Lung (tissue), 12 donors: ENCODE results near the gene DSTN. TPM values are rescaled to one million over a fixed set of nuclear protein-coding genes. Genes with fewer than 3 reads are reported as not detected.
A peak's percentile ranks its signal among the peaks of the same experiment; 100 is the strongest.

Source experiments
- ATAC-seq: fragments of 200-7000 bp; cut with Tn5 transposase; one replicate; pipeline ENCODE4 v1.9.1; 2020; ENCODE audit warnings: moderate number of reproducible peaks; ENCODE audit not compliant: insufficient read depth, low FRiP score
- DNase-seq, 3 donors: peaks; one replicate each; pipeline ENCODE4 v3.0.0-alpha.2; 2013 to 2017
- H3K27ac ChIP-seq, 2 donors: one replicate each; pipeline ENCODE4 v1.5.1; 2013; ENCODE audit warnings: mild to moderate bottlenecking in 2 of 2, moderate library complexity in 2 of 2, control low read depth in 1 of 2, inconsistent platforms in 1 of 2, low read depth in 1 of 2, low read length in 1 of 2
- H3K27me3 ChIP-seq, 3 donors: one replicate each; pipeline ENCODE4 v1.5.1; 2013; ENCODE audit warnings: low read length in 2 of 3; ENCODE audit not compliant: control insufficient read depth in 3 of 3, insufficient read depth in 3 of 3
- H3K36me3 ChIP-seq, 4 donors: one replicate each; pipeline ENCODE4 v1.5.1; 2013; ENCODE audit warnings: low read length in 4 of 4, mild to moderate bottlenecking in 1 of 4, moderate library complexity in 1 of 4; ENCODE audit not compliant: control insufficient read depth in 4 of 4, insufficient read depth in 4 of 4
- H3K4me1 ChIP-seq, 5 donors: one replicate each; pipeline ENCODE4 v1.5.1; 2013; ENCODE audit warnings: low read length in 5 of 5, mild to moderate bottlenecking in 2 of 5, moderate library complexity in 1 of 5; ENCODE audit not compliant: control insufficient read depth in 5 of 5, insufficient read depth in 5 of 5
- H3K4me3 ChIP-seq: one replicate; pipeline ENCODE4 v1.5.1; 2013; ENCODE audit warnings: mild to moderate bottlenecking, control low read depth, moderate library complexity
- H3K9ac ChIP-seq, 2 donors: one replicate each; pipeline ENCODE4 v1.5.1; 2013; ENCODE audit warnings: low read length in 2 of 2, control low read depth in 1 of 2; ENCODE audit not compliant: insufficient read depth in 1 of 2
- H3K9me3 ChIP-seq, 4 donors: one replicate each; pipeline ENCODE4 v1.5.1; 2013; ENCODE audit warnings: low read length in 3 of 4, mild to moderate bottlenecking in 1 of 4, moderate library complexity in 1 of 4; ENCODE audit not compliant: control insufficient read depth in 4 of 4, insufficient read depth in 3 of 4
- WGBS, 2 donors: extraction: QIAGEN DNeasy Blood & Tissue Kit; methylation state at CpG; one replicate each; pipeline ENCODE4 v1.1.7; 2013; 5-methylcytosine and 5-hydroxymethylcytosine counted together
- polyA plus RNA-seq, 2 donors: library from polyadenylated mRNA; stranded (reverse); fragments of 200-250 nt; gene quantifications; one replicate each; pipeline ENCODE4 v1.2.1, GENCODE V29; 2013
- total RNA-seq, 2 donors: library from RNA; depleted of rRNA in 1 of 2; stranded (reverse); fragments of >200 nt in 1 of 2; gene quantifications; one replicate each; pipeline ENCODE4 v1.2.1, GENCODE V29; 2014 to 2021
- TF ChIP-seq, protein P1 (sequence below): IDR thresholded peaks from 2 replicates; pipeline ENCODE4 v1.5.1; 2012; ENCODE audit warnings: mild to moderate bottlenecking; ENCODE audit errors: control extremely low read depth, extremely low read depth
- donor health status: control.
- donor health status: control.
- donor health status: Bipolar disorder and iron deficiency.
- donor health status: healthy.
- donor health status: DM: yes; HTN: yes; CAD: no.

DSTN gene
- total and polyA plus RNA-seq, 4 donors: 313 to 532 (median 380) TPM

- Histone ChIP-seq H3K27ac (no peak overlapping the region), H3K4me3 (no peak overlapping the region), H3K4me1 (peaks cover 0 to 36% (median 9%) of the 10 kb centered on the region in 5 donors), H3K9ac (no peak overlapping the region), H3K27me3 (no peaks in the 10 kb centered on the region), H3K36me3 (no peaks in the 10 kb centered on the region), H3K9me3 (no peaks in the 10 kb centered on the region)
- TF ChIP-seq, protein P1, sequence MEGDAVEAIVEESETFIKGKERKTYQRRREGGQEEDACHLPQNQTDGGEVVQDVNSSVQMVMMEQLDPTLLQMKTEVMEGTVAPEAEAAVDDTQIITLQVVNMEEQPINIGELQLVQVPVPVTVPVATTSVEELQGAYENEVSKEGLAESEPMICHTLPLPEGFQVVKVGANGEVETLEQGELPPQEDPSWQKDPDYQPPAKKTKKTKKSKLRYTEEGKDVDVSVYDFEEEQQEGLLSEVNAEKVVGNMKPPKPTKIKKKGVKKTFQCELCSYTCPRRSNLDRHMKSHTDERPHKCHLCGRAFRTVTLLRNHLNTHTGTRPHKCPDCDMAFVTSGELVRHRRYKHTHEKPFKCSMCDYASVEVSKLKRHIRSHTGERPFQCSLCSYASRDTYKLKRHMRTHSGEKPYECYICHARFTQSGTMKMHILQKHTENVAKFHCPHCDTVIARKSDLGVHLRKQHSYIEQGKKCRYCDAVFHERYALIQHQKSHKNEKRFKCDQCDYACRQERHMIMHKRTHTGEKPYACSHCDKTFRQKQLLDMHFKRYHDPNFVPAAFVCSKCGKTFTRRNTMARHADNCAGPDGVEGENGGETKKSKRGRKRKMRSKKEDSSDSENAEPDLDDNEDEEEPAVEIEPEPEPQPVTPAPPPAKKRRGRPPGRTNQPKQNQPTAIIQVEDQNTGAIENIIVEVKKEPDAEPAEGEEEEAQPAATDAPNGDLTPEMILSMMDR: no peak
- WGBS, 2 donors: 90 to 94% methylated on average over 1 of the region's 1 CpG
- DNase-seq (peak in 1 of 3 donors; percentile 22), ATAC-seq (no peak)
Measured at GRCh38 chr20:17542481-17542880, 27.4 kb upstream of the DSTN start.

DNA sequence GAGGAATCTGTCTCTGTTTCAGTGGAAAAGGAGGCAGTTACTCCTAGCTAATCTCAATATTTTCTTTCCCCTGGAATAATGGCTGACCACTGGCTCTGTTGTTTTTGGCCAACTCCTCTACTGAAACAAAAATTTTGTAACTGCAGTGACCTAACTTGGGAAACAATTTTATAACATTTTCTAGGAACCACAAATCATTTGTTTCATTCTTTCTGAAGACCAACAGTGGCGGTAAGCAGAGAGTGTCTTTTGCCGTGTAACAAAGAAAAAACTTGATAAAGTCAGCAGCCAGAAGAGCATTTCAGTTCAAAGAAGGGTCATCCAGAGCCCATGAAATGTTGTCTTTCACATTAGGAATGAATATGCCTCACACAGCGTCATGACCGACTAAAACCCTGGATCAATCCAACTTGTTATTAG is 26.9 kb upstream of the DSTN start:
- no peak overlapping the region for H3K4me3 ChIP-seq
- H3K9ac ChIP-seq: no peak overlapping the region
- no peak for ATAC-seq

GRCh38 chr20:17543531-17544131 is 26.2 kb upstream of the DSTN start:
- ATAC-seq (no peak), DNase-seq (peak; percentile 54 to 95 (median 93))
- Histone ChIP-seq H3K4me1 (peaks cover 0 to 36% (median 9%) of the 10 kb centered on the region in 5 donors), H3K9ac (no peak overlapping the region), H3K27ac (peak overlapping the region in 1 of 2 donors; percentile 83), H3K4me3 (no peak overlapping the region), H3K27me3 (no peaks in the 10 kb centered on the region), H3K9me3 (no peaks in the 10 kb centered on the region), H3K36me3 (no peaks in the 10 kb centered on the region)
- TF ChIP-seq, protein P1: no peak
- WGBS, 2 donors: 53 to 71% methylated on average over 5 of the region's 5 CpGs

More for the DNA sequence above, 26.9 kb upstream of the DSTN start:
- no peaks in the 10 kb centered on the region for H3K9me3 ChIP-seq
- H3K27ac ChIP-seq: peak overlapping the region in 1 of 2 donors; percentile 24
- TF ChIP-seq, protein P1: no peak
- H3K4me1 ChIP-seq: peaks cover 0 to 36% (median 9%) of the 10 kb centered on the region in 5 donors
- DNase-seq: peak; percentile 46 to 91 (median 91)
- 67 to 87% methylated on average over 4 of the region's 4 CpGs for WGBS, 2 donors
- no peaks in the 10 kb centered on the region for H3K27me3 ChIP-seq
- H3K36me3 ChIP-seq: no peaks in the 10 kb centered on the region
